Vagina (tissue), 2 donors: ENCODE data around the gene LYSMD3.

Experiments used
- POLR2A ChIP-seq, 2 donors: fragments of 450-650 bp; IDR thresholded peaks; one replicate each; pipeline ENCODE4 v1.6.1; 2017; ENCODE audit warnings: antibody characterized with exemption in 2 of 2, mild to moderate bottlenecking in 2 of 2, moderate library complexity in 2 of 2
- POLR2AphosphoS5 ChIP-seq, 2 donors: sonication (generic); formaldehyde crosslinking; IDR thresholded peaks; one replicate each; pipeline ENCODE4 v1.9.0; 2017; ENCODE audit warnings: antibody characterized with exemption in 2 of 2, mild to moderate bottlenecking in 2 of 2, low read depth in 1 of 2; ENCODE audit not compliant: insufficient read depth in 1 of 2
- TF ChIP-seq, protein P1 (sequence below), 3 experiments: fragments of 450-650 bp in 2 of 3; fragments of 200-600 bp in 1 of 3; sonication (generic) in 1 of 3; IDR thresholded peaks; one replicate each; pipeline ENCODE4 v1.5.1; 2017 to 2019; ENCODE audit warnings: antibody characterized with exemption in 3 of 3, mild to moderate bottlenecking in 2 of 3, moderate library complexity in 2 of 3

DNA sequence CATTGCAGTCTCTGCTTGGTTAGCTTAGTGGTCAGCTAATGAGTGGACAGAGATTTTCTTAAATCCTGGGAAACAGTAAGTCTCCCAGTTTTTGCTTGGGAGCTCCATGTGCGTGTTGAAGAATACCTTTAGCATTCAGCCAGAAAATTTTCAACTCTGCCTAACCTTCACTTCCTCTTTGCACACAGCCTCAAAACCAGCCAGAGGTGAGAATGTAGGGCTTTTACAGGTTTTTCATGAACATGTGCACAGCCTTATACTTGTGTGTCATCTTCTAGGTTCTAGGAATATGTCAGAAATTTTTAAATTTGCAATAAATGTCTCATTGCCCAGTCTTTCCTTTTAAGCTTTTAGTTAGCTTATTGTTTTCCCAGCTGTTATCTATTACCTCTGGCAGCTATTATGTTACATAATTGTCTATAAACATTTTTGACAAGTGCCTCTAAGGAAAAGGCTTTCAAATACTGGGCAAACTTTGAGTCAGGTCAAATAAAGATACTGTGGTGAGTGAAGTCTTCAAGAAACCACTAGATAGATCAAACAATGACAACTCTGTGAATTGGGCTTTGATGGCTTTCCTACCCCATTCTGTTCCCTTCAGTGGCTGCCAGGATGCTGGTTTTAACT is 41.9 kb upstream of the LYSMD3 start:
- TF ChIP-seq POLR2AphosphoS5 (IDR thresholded peaks at IDR 0.05; ENCODE audit: insufficient read depth in 1 of 2, low read depth in 1 of 2) (no peak), POLR2A (IDR thresholded peaks at IDR 0.05) (no peak)
- TF ChIP-seq, protein P1, sequence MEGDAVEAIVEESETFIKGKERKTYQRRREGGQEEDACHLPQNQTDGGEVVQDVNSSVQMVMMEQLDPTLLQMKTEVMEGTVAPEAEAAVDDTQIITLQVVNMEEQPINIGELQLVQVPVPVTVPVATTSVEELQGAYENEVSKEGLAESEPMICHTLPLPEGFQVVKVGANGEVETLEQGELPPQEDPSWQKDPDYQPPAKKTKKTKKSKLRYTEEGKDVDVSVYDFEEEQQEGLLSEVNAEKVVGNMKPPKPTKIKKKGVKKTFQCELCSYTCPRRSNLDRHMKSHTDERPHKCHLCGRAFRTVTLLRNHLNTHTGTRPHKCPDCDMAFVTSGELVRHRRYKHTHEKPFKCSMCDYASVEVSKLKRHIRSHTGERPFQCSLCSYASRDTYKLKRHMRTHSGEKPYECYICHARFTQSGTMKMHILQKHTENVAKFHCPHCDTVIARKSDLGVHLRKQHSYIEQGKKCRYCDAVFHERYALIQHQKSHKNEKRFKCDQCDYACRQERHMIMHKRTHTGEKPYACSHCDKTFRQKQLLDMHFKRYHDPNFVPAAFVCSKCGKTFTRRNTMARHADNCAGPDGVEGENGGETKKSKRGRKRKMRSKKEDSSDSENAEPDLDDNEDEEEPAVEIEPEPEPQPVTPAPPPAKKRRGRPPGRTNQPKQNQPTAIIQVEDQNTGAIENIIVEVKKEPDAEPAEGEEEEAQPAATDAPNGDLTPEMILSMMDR (IDR thresholded peaks at IDR 0.05) = no peak
